Activated CD4-positive, alpha-beta T cell treated with anti-CD3 and anti-CD28 coated beads, Interleukin-2, amount 50 U/mL, for 16 hours (primary cell): ENCODE results near the gene SLC15A2.
"Not testable (repeated sequence)": the region's sequence is repeated elsewhere in the genome, so short reads cannot be mapped to it uniquely, and the experiment has no call there.

Source experiments
- DNase-seq: peaks from one replicate; pipeline ENCODE4 v3.0.0-alpha.2; 2020

SLC15A2 gene

GRCh38 chr3:121894301-121894990 lies at the start of gene SLC15A2:
SLC15A2 (plus strand) TSS chr3:121894401; CDS start chr3:121894477, 76 bp downstream.
- DNase-seq = no peak

- DNase-seq = no peak
These were observed 49.3 kb upstream of the SLC15A2 start for GRCh38 chr3:121844892-121845291.

- no peak for DNase-seq
These were observed 41.9 kb upstream of the SLC15A2 start for GRCh38 chr3:121852256-121852655.

- DNase-seq = peak; percentile 34
These were observed 38.6 kb upstream of the SLC15A2 start for GRCh38 chr3:121855555-121855954.

- DNase-seq = not testable (repeated sequence)
These were observed 36.4 kb upstream of the SLC15A2 start for GRCh38 chr3:121857778-121858177.

GRCh38 chr3:121863247-121863646 lies 31.0 kb upstream of the SLC15A2 start:
- DNase-seq = not testable (repeated sequence)

- no peak for DNase-seq
These were observed 30.4 kb upstream of the SLC15A2 start for GRCh38 chr3:121863801-121864200.

GRCh38 chr3:121869736-121870135 lies 24.5 kb upstream of the SLC15A2 start:
- no peak for DNase-seq

GRCh38 chr3:121870717-121871116 lies 23.5 kb upstream of the SLC15A2 start:
- peak; percentile 1 for DNase-seq

GRCh38 chr3:121871430-121871829 lies 22.8 kb upstream of the SLC15A2 start:
- DNase-seq = no peak

- no peak for DNase-seq
These were observed 15.8 kb upstream of the SLC15A2 start for GRCh38 chr3:121878411-121878810.

- peak; percentile 57 for DNase-seq
These were observed 10.7 kb upstream of the SLC15A2 start for GRCh38 chr3:121883507-121883906.

- DNase-seq = no peak
These were observed 8.8 kb upstream of the SLC15A2 start for GRCh38 chr3:121885386-121885785.

- DNase-seq = no peak
These were observed 920 bp downstream of the SLC15A2 start for GRCh38 chr3:121895121-121895520.

GRCh38 chr3:121895736-121896135 lies 1.5 kb downstream of the SLC15A2 start:
- no peak for DNase-seq

- no peak for DNase-seq
These were observed 2.6 kb downstream of the SLC15A2 start for GRCh38 chr3:121896823-121897222.

- DNase-seq = no peak
These were observed 3.1 kb downstream of the SLC15A2 start for GRCh38 chr3:121897296-121897695.

- DNase-seq = peak; percentile 21
These were observed 19.2 kb downstream of the SLC15A2 start for GRCh38 chr3:121913305-121913990.

GRCh38 chr3:121914081-121914998 lies 20.1 kb downstream of the SLC15A2 start:
- no peak for DNase-seq

- no peak for DNase-seq
These were observed 22.0 kb downstream of the SLC15A2 start for GRCh38 chr3:121916189-121916588.

- no peak for DNase-seq
These were observed 24.7 kb downstream of the SLC15A2 start for GRCh38 chr3:121918779-121919483.

- DNase-seq = no peak
These were observed 30.5 kb downstream of the SLC15A2 start for GRCh38 chr3:121924734-121925133.

- DNase-seq = no peak
These were observed 32.2 kb downstream of the SLC15A2 start for GRCh38 chr3:121926380-121926779.
